Endothelial cell of hepatic sinusoid (primary cell): ENCODE measurements around the gene GALNT5.

Experiments
- in situ Hi-C: cut with HindIII; loops from 2 replicates; pipeline ENCODE4 v1.10.0; 2017; ENCODE audit warnings: low sequenced_read_pairs

Gene GALNT5

GRCh38 chr2:157362627-157363026 lies 105.1 kb downstream of the GALNT5 start:
- in situ Hi-C loops: no loop called here

GRCh38 chr2:157363612-157364101 lies 106.2 kb downstream of the GALNT5 start:
- in situ Hi-C loops: no loop called here
